ENCODE measurements around the gene NUDT6.

The NUDT6 gene

GRCh38 chr4:122912810-122913575 is 9.4 kb downstream of the NUDT6 start:
- no peak for FAIRE-seq

- FAIRE-seq: peak; percentile 56
Measured at GRCh38 chr4:122911588-122911987, 10.8 kb downstream of the NUDT6 start.

GRCh38 chr4:122909683-122910082 is 12.7 kb downstream of the NUDT6 start:
- FAIRE-seq: no peak

- FAIRE-seq: no peak
Measured at GRCh38 chr4:122908223-122908622, 14.2 kb downstream of the NUDT6 start.

- no peak for FAIRE-seq
Measured at GRCh38 chr4:122906859-122907305, 15.5 kb downstream of the NUDT6 start.

- FAIRE-seq: no peak
Measured at GRCh38 chr4:122903766-122904288, 18.6 kb downstream of the NUDT6 start.

- FAIRE-seq: peak; percentile 85
Measured at GRCh38 chr4:122901247-122902010, 21.0 kb downstream of the NUDT6 start.

- FAIRE-seq: no peak
Measured at GRCh38 chr4:122900314-122900713, 22.1 kb downstream of the NUDT6 start.

- no peak for FAIRE-seq
Measured at GRCh38 chr4:122899682-122900081, 22.7 kb downstream of the NUDT6 start.

GRCh38 chr4:122898370-122899150 is 23.8 kb downstream of the NUDT6 start:
- FAIRE-seq: peak; percentile 98

GRCh38 chr4:122896270-122896669 is 26.1 kb downstream of the NUDT6 start:
- no peak for FAIRE-seq

GRCh38 chr4:122895336-122895995 is 26.9 kb downstream of the NUDT6 start:
- FAIRE-seq: peak; percentile 90

- FAIRE-seq: no peak
Measured at GRCh38 chr4:122894827-122895226, 27.6 kb downstream of the NUDT6 start.

GRCh38 chr4:122890147-122890795 is 32.1 kb downstream of the NUDT6 start:
- peak; percentile 27 for FAIRE-seq

- FAIRE-seq: no peak
Measured at GRCh38 chr4:122889726-122890125, 32.7 kb downstream of the NUDT6 start.

- no peak for FAIRE-seq
Measured at GRCh38 chr4:122884499-122884898, 37.9 kb downstream of the NUDT6 start.

- no peak for FAIRE-seq
Measured at GRCh38 chr4:122882857-122883735, 39.3 kb downstream of the NUDT6 start.

GRCh38 chr4:122879001-122879400 is 43.4 kb downstream of the NUDT6 start:
- FAIRE-seq: no peak

- FAIRE-seq: no peak
Measured at GRCh38 chr4:122876456-122876855, 45.9 kb downstream of the NUDT6 start.

- FAIRE-seq: no peak
Measured at GRCh38 chr4:122875949-122876348, 46.4 kb downstream of the NUDT6 start.
